ENCODE data around the gene NCAPG2. TPM values are rescaled to one million over a fixed set of nuclear protein-coding genes. Genes with fewer than 3 reads are reported as not detected.

Gene NCAPG2
- total and polyA plus RNA-seq, 2 experiments from 2014 or later, result 38.7 to 91.2 TPM

- TF ChIP-seq, protein P1, sequence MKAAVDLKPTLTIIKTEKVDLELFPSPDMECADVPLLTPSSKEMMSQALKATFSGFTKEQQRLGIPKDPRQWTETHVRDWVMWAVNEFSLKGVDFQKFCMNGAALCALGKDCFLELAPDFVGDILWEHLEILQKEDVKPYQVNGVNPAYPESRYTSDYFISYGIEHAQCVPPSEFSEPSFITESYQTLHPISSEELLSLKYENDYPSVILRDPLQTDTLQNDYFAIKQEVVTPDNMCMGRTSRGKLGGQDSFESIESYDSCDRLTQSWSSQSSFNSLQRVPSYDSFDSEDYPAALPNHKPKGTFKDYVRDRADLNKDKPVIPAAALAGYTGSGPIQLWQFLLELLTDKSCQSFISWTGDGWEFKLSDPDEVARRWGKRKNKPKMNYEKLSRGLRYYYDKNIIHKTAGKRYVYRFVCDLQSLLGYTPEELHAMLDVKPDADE (IDR thresholded peaks at IDR 0.05), result no peak
- TF ChIP-seq, protein P2, sequence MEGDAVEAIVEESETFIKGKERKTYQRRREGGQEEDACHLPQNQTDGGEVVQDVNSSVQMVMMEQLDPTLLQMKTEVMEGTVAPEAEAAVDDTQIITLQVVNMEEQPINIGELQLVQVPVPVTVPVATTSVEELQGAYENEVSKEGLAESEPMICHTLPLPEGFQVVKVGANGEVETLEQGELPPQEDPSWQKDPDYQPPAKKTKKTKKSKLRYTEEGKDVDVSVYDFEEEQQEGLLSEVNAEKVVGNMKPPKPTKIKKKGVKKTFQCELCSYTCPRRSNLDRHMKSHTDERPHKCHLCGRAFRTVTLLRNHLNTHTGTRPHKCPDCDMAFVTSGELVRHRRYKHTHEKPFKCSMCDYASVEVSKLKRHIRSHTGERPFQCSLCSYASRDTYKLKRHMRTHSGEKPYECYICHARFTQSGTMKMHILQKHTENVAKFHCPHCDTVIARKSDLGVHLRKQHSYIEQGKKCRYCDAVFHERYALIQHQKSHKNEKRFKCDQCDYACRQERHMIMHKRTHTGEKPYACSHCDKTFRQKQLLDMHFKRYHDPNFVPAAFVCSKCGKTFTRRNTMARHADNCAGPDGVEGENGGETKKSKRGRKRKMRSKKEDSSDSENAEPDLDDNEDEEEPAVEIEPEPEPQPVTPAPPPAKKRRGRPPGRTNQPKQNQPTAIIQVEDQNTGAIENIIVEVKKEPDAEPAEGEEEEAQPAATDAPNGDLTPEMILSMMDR (conservative IDR thresholded peaks at IDR 0.05; ENCODE audit: low read depth in 2 of 2), result no peak
- TF ChIP-seq JUNB (IDR thresholded peaks at IDR 0.05; ENCODE audit: unreplicated experiment) (no peak), EZH2phosphoT487 (IDR thresholded peaks at IDR 0.05; ENCODE audit: unreplicated experiment) (no peak)
Observed at GRCh38 chr7:158744070-158744469, 39.5 kb upstream of the NCAPG2 start (continued).

DNA sequence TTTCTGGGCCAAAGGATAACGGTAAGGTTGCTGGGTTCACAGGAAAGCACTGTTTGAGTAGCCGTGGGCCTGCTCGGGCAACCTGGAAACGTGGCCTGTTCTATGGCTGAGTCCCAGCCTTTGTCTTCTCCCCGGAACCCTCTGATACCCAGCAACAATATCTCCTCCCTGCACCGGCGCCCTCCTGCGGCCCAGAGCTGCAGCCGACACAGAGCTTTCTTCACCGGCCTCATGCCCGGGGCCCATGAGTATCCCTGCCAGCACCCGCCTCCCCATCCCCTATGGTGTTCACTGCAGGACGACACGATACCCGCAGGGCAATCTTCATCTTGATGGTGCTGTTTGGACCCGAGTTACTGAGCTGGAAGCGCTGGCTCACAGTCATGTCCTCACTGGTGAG, 38.6 kb upstream of the NCAPG2 start:
- Histone ChIP-seq H3K27ac (ENCODE audit: low read depth) (0 out of 2 replicates have a peak overlapping the region, but pooled peaks have one; percentile 69), H3K4me3 (no peak overlapping the region), H3K36me3 (ENCODE audit: insufficient read depth) (peaks cover 12% of the 10 kb centered on the region), H3K27me3 (ENCODE audit: insufficient read depth) (no peaks in the 10 kb centered on the region), H4K20me1 (replicated peaks; ENCODE audit: insufficient read depth) (no peaks in the 10 kb centered on the region), H2AFZ (no peak overlapping the region), H3K4me1 (ENCODE audit: insufficient read depth) (no peaks in the 10 kb centered on the region), H3F3A (replicated peaks; ENCODE audit: low read depth) (no peaks in the 10 kb centered on the region), H3K9me2 (ENCODE audit: insufficient read depth) (no peaks in the 10 kb centered on the region), H3K79me2 (replicated peaks; ENCODE audit: insufficient read depth) (no peaks in the 10 kb centered on the region), H3K4me2 (no peak overlapping the region)
- Mint-ChIP-seq H3K4me3 (no peak overlapping the region), H3K36me3 (ENCODE audit: low read depth) (peaks cover 58% of the 10 kb centered on the region), H3K27ac (no peak overlapping the region; the same call in 1 of the 2 replicates), H3K27me3 (ENCODE audit: insufficient read depth, low read depth, poor library complexity) (peaks cover 2% of the 10 kb centered on the region), H3K4me1 (no peaks in the 10 kb centered on the region; the same call in 2 of the 3 replicates), H3K9me3 (no peaks in the 10 kb centered on the region; the same call in 2 of the 3 replicates)
- peak; percentile 73 for DNase-seq (ENCODE audit: low spot score)
- no peak for TF ChIP-seq ZNF114 (CRISPR knock-in tag; IDR thresholded peaks at IDR 0.05)
- TF ChIP-seq, protein P2 (conservative IDR thresholded peaks at IDR 0.05; ENCODE audit: low read depth in 2 of 2), result peak; percentile 40 to 70
- peak; percentile 97 for ATAC-seq

DNA sequence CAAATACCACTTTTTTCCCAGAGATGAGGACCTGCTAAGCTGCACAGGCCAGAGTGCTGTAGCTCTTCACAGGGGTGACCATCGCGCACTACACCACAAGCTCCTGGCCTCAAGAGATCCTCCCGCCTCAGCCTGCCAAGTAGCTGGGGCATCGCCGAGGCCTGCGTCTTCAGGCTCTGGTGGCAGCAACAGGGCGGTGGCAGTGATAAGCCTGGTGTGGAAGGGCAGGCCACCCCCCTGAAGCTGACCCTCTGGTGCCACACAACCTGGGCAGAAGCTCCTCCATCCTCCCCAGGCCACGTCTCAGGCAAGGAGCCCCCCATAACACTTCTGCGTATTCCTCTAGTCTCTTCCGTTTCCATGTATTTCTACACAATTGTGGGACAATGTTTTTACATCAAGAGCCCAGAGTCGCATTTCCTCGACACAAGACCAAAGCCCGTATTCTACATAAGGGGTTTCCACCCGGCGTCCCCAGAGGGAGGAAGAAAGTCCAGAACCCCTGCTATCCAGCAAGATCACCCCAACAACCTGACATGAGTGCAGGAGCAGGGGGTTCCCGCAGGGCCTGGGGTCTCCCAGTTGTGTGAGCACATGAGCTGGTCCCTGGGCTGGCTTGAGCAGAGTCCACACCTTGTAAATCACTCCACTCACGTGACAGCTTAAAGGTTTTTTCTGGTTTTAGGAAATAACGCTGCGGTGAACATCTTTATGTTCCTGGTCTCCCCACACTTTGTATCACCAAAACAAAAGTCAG, 37.6 kb upstream of the NCAPG2 start:
- Mint-ChIP-seq H3K4me3 (no peak overlapping the region), H3K9me3 (no peaks in the 10 kb centered on the region; the same call in 2 of the 3 replicates), H3K4me1 (no peaks in the 10 kb centered on the region; the same call in 2 of the 3 replicates), H3K27me3 (ENCODE audit: insufficient read depth, low read depth, poor library complexity) (peaks cover 2% of the 10 kb centered on the region), H3K36me3 (ENCODE audit: low read depth) (peaks cover 58% of the 10 kb centered on the region), H3K27ac (no peak overlapping the region)
- Histone ChIP-seq H3K79me2 (replicated peaks; ENCODE audit: insufficient read depth) (no peaks in the 10 kb centered on the region), H3K27me3 (ENCODE audit: insufficient read depth) (no peaks in the 10 kb centered on the region), H3K4me2 (no peak overlapping the region), H3K27ac (ENCODE audit: low read depth) (no peak overlapping the region), H3F3A (replicated peaks; ENCODE audit: low read depth) (no peaks in the 10 kb centered on the region), H4K20me1 (replicated peaks; ENCODE audit: insufficient read depth) (no peaks in the 10 kb centered on the region), H3K4me1 (ENCODE audit: insufficient read depth) (no peaks in the 10 kb centered on the region), H3K9me2 (ENCODE audit: insufficient read depth) (no peaks in the 10 kb centered on the region), H3K4me3 (no peak overlapping the region), H2AFZ (no peak overlapping the region), H3K36me3 (ENCODE audit: insufficient read depth) (peaks cover 8% of the 10 kb centered on the region; the same call in 1 of the 2 replicates)
- ATAC-seq (no peak), DNase-seq (ENCODE audit: low spot score) (no peak)
- no peak for TF ChIP-seq POLR2AphosphoS5 (IDR thresholded peaks at IDR 0.05; ENCODE audit: low read depth)
- TF ChIP-seq, protein P2 (conservative IDR thresholded peaks at IDR 0.05; ENCODE audit: low read depth in 2 of 2), result no peak
- no peak for TF ChIP-seq ZNF114 (CRISPR knock-in tag; IDR thresholded peaks at IDR 0.05)

Data from GM23338 (cell line).